ENCODE data around the gene NWD2.

The NWD2 gene

DNA sequence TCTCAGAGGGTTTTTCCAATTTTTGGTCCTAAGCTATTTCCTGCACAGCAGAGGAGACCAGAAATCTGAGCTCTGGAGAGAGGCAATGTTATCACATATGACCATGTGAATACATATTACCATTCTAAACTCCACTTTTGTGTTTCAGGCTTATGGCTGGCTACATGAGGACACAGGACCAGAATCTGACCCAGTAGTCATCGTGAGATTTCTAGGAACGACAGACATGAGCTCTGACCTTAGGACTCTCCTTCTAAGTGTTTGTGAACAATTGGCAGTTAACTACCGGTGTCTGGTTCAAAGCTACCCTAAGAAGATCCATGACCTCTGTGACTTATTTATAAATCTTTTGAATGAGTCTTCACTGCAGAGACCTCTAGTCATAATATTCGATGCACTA is 198.6 kb downstream of the NWD2 start:
- no peak for DNase-seq

DNA sequence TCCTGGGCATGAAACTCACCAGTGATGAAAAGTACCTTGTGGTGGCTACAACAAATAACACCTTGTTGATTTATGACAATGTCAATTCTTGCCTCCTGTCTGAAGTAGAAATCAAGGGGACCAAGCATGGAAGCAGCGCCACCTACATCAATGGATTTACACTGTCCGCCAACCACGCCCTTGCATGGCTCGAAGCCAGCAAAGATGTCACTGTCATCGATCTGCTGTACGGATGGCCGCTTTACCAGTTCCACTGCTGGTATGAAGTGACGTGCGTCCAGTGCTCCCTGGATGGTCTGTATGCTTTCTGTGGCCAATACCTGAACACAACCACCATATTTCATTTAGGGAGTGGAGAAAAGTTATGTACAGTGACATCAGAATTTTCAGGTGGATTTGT is 200.5 kb downstream of the NWD2 start:
- no peak for DNase-seq

DNA sequence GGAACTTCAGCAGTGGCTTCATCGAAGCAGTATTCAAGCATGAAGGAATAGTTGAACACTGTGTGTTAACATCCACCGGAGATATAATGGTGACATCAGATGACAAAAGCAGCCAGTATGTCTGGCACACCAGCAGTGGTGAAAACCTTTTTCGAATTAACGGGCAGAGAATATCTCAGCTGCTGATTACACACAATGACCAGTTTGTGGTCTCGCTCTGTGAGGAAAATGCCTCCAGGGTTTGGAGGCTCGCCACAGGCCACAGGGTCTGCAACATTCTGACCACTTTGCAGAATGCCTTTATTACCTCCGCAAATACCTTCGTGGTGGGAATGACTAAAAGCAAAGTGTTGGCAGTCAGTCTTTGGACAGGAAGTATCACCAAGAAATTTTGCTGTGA is 201.5 kb downstream of the NWD2 start:
- no peak for DNase-seq

DNA sequence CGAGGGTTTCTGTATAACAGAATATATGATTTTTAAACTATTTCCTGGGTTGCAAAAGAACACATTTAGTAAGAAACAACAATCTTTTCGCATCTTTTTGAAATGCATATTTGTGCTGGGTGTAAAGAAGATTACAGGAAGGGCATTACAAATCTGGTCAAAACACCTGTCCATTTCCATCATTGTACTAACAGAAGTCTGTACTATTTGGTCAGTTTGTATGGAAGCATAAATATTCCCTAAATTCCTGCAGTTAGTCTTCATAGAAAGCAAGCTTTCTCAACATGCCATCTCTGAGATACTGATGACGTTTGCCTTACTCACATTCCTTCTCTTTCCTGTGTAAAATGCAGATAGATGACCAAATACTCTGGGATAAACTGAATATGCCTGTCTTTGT is 203.3 kb downstream of the NWD2 start:
- DNase-seq = no peak

DNA sequence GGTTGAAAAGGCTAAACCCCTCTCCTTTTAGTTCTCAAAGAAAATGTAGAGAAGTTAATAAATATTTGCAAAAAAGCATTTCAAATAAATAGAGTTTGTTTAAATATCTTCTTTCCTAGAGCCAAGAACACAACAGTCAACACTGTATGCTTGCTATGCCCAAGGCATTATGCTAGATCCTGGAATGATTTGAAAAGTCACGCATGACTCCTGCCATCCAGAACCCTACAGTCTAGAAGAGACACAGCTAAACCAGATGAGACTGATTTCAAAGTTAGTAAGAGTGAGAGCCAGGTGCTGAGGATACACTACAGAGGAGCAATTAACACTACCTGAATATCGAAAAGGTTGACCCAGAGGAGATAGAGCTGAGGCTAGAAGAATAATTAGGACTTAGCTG is 205.8 kb downstream of the NWD2 start:
- DNase-seq = no peak

DNA sequence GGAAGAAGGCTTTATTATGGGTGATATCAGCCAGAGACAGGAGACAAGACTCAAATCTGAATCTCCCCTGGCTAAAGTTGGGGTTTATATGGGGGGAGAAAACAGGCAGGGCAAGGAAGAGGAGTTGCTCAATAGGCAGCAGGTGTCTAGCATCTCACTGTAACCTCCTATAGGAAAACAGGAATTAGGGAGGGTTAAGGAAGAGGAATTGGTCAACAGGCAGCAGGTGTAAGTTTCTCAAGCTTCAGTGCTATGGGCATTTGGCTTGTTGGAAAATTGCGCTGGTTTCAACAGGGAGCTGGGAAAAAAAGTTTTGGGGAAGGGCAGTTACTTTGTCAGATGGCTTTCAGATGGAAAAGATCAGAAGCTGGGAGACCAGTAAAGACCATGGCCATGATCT is 206.4 kb downstream of the NWD2 start:
- no peak for DNase-seq

DNA sequence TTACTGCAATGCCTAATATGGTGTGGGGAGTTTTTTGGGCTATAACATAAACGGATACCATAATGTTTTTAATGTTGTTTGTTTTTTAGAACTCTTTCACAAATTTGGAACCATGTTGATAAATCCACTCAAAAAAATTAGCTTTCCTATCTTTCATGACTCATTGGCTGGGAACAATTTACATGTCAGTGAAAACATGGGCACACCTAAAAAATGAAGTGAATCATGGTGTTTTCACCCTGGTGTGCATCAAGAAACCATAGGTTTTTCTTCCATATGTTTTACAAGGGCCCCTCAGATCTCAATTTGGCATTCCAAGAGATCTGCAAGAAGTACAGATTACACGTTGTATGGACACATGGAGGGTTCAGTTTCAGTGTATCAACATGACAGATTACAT is 207.1 kb downstream of the NWD2 start:
- no peak for DNase-seq

DNA sequence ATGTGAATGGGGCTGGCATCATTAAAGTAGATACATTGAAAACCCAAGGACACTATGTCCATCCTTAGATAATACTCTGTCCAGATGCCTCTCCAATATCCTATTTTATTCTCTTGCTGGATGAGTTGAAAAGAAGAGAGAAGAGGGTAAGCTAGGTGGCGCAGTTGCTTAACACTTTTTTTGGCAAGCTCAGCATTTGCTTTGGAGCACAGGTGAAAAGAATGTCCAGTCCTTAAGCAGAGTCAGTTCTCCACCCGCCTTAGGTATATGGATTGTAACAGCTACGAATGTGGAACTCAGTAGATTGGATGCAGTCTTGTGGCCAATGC is 208.4 kb downstream of the NWD2 start:
- DNase-seq = peak; percentile 74

DNA sequence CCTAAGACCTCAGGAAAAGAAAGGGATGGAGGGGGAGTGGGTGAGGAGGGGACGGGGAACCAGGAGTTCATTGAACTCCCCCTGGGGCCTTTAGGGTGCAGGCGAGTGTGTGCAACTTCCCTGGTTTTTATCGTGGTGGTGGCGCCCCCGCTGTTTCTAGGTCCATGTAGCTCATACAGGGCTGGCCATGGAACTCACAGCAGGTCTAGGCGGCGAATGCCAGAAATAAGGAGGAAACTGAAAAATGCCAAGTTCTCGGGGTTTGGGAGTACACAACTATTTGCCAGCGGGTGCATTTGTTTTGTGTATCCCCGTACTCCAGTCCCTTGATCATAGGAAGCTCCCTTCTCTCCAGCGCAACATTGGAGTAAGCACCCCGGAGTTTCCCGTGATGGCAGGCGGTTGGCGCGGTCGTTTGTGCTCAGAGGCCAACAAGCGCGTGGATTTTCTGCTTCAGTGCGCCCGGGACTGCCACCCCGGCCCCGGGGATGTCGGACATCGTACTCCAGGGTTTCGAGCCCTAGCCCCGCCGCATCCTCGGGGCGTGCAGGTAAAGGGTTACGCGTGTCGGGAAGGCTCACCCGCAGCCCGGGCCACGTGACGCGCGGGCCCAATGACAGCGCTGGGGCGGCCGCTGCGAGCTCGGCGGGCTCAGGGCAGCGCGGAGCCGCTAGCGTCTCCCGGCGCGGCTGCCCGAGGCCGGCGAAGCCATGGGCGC is 208.9 kb downstream of the NWD2 start:
- peak; percentile 43 for DNase-seq

DNA sequence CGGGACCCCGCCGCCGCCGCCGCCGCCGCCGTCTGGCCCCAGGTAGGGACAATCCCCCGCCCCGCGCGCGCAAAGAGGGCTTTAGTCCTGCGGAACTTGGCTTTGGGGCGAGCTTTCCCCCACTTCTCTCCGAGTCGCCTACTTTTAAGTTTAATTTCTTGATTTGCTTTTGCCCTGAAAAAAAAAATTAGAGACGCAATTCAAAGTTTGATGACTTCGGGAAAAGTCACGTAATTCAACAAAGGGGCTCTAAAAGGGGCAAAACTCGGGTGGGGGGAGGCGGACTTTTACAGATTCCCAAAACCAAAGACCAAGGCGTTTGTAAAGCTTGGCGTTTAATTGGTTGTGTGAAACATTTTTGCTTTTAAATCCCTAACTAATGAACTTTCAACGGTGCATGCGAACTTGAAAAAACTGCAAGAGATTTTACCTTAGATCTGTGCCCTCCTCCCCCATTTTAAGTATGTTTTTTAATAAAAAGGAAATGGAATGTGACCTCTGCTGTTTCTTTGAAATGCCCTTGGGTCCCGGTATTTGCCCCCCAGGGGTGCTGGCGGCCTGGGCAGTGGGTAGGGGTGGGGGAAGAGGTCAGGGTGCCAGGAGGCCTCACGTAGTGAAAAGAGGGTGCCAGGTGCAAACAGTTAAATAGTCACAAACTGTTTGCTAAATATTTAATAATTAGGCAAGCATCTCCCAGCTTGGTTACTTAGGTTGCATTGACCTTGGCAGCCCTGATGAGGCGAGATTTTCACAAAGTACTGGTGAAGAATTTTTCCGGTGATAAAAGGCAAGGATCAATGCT is 209.7 kb downstream of the NWD2 start:
- no peak for DNase-seq

DNA sequence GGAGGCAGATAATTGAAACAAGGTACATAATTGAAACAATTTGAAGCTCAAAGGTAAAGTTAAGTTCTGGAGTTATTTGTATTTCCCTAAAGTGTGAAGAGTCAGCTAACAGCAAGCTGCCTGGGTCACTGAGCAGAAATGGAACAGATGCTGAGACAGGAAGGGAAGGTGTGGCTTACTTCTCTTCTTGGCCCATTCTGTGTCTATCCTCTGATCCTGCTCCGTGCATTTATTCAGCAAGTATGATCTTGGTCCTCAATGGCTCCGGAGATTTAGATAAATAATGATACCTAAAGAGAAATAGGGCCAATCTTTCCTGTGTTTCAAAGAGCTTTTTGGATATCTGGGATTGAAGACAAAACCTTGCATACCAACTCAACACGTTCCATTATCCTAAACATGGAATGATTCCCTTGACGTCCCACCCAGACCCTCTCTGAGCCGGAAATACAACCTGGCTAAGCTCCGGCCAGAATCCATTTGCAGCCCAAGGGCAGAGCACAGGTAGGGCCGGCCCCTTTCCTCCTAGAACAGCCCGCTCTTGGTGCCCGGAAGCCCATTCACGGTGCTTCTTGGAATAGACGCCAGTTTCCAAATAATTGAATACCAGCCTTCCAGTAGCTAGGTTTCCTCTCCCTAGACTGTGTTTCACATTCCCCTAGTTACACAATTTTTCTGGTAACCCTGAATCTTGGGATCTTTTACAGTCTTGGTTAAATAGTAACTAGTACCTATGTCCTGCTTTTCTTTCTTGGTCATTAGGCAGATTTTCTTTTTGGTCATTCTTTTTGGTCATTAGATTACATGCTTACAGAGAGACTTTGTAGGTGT is 211.0 kb downstream of the NWD2 start:
- no peak for DNase-seq

DNA sequence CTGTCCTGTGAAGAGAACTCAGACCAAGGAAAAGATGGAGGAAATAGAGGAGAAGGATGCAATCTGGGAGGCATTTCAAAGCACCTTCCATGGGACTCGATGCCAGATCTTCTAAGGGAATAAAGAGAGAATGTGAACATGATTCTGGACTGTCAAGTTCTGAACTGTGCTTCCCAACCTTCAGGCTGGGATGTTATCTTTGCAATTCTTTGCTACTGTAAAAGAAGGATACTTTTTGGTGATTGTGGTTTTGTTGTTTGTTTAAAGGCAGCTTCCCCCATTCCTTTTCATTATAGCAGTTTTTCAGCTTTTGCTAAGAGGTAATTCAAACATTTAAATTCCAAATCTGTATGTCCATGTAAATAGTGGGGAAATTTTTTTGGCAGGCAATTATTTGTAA is 217.3 kb downstream of the NWD2 start:
- no peak for DNase-seq

DNA sequence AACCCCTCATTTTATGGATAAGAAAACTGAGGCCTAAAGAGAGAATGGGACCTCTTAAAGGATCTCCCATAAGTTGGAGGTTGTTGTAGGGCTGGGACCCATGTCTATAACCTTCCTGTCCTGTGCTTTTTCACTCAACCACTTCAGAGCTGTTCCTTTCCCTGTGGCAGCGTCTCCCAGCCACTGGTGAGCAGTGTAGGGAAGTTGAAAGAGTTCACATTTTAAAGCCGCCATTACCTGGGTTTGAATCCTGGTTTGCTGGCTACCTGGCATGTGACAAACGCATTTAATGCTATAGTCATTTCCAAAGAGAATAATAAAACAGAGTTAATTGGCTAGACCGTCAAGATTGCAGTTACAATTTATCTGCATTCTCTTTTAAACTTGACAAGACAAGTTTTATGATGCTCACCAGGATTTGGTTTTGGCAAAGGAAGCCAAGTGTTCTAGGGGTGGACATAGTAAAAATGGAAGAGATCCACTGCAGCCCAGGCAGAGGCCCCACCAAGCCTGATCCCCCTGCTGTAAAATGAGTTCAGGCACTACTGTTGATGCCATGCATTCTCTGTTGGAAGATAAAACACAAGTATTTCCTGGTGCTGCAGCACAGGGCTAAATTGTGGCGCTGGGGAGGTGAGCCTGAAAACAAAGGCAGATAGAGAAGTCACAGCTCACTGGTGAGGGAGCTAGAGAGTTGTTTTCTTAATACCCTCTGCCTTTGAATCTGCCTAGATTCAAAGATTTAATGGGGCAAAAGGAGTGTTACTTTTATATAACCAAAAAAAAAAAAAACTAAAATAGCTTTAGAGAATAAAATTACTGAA is 218.7 kb downstream of the NWD2 start:
- no peak for DNase-seq

DNA sequence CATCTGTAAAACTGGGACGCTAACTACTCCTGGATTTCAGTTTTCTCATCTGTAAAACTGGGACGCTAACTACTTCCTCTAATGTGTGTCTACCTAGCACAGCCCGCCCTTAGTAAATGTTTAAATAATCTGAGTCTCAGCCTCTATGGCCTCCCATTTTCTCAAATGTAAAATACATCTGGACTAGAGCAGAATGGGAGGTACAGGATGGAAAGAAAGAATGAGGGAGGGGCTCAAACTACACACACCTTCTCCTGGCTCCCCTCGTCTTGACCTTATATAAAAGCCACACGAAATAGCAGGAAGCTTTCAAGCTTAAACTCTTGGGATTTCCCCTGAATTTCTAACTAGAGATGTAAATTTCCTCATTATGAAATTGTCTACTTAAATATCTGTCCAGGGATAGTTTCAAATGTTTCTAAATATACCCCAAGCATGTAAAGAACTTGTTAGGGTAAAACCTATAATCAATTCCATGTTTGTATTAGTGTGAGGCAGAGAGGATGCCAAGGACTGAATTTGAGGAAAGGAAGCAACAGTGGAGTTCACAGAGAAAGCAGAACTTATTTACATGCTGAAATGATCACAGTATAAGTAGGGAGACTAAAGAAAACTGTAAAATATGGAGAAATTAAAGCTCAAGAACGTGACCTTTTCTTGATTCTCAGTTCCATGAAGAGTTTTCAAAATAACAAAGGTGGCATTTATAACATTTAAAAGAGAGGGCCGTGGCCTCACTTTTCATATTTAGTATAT is 220.0 kb downstream of the NWD2 start:
- no peak for DNase-seq

DNA sequence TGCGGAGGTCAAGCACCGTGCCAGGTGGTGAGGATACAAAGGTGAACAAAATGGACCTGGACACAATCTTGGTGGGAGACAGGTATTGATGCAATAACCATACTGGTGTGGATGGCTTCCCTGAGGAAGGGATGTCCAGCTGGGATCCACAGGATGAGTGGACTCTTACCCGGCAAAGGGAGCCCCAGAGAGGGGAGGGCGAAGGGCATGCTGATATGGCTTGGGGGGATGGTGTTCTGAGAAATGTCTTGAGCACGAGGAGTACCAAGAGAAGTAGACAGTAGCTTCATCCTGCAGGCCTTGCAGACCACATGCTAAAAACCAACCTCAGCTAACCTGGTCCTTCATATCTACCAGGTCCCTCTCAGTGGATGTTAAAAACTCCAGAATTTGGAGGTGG is 220.8 kb downstream of the NWD2 start:
- no peak for DNase-seq

DNA sequence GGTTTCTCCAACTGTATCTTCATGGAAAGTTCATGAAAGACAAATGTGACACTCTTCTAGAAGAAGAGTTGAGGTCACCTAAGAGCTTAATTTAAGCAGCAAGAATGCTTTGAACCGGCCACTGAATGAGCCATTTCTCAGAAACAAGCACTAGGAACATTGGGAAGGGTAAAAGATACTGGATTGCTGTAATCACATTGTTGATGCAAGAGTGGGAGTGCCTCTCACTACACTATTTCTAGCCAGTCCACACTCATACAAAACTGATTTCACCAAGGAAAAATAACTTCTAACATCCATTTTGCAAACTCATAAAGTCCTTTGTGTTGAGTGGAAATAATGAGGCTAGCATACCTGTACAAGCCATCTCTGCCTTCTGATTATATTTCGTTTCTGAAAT is 221.3 kb downstream of the NWD2 start:
- DNase-seq = no peak

DNA sequence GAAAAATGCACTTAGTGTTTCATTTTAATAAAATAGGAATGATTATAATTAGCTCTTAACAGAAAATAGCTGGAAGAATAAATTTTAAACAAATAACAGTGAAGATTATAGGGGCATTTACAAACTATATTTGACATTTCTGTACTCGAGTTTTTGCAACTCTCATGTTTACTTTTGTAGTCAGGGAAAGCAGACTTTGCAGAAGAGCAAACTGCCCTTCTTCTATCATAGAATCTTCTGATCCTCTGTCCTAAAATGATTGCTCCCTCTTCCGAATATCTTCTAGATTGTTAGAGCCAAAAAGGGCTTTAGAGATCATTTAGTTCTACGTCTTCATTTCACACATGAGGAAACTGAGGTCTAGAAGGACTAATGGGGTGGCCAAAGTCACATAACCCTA is 222.7 kb downstream of the NWD2 start:
- no peak for DNase-seq

DNA sequence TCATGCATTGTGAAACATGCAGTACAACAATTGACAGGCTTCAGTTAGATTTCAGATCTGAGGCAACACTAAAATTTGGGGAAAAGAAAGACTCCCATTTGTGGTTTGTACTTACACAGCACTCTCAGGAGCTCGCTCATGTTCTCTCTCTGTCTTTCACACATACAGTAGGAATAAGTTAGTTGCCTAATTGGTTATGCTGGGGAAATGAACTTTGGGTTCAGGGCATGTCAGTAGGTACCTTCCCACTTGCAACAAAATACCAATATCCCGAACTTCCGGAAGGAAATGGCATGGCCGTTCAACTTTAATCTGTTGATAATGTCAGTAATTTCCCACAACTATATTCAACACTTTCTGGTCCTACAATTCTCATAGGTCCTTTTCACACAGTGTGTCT is 223.3 kb downstream of the NWD2 start:
- no peak for DNase-seq

DNA sequence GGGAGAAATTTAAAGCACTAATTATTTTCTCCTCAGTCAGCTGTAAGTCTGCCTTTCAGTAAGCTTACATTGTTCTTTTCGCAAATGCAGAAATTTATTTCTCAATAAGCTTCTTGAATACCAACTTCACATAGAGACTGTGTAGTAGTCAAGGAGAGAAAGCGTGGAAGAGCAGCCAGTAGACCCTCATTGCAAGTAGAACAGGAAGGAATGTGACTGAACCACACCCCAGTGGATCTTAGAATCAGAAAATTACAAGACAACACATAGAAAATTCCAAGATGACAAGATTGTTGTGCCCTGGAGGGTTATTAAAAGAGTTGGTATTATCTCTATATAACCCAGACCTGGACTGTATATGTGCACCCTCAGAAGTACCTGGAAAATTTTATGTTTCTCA is 224.7 kb downstream of the NWD2 start:
- no peak for DNase-seq

DNA sequence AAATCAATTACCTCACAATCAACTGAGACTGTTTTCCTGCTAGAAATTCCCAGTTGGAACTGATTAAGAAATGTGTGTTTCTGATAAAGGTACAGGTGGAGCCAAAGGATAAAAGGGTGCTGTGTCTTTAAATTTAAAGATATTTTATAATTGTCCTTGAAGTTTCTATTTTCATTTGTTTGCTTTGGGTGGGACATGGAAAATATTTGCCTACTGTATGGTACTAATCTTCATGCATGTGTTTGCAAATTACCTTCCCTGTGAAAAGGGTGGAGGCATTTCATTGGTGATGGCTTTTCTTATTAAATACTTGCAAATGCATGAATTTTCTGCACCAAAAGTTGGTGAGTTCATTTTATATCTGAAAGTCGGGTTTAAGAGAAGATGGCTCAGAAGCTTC is 225.7 kb downstream of the NWD2 start:
- no peak for DNase-seq

DNA sequence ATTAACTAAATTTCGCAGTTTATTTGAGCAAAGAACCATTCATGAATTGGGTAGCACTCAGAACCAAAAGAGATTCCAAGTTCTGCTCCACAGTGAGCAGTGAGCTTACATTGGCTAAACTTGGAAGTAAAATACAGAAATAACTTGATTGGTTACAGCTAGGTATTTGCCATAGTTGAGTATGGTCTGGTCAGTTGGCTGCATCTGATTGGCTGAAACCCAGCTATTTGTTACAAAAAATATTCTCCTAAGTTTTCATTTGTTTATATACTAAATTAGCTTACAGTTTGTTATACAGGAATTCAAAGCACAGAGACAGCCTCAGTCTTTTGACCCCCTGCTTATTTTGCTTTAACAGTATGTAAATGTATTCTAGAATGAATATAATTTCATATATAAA is 226.6 kb downstream of the NWD2 start:
- DNase-seq = no peak

DNA sequence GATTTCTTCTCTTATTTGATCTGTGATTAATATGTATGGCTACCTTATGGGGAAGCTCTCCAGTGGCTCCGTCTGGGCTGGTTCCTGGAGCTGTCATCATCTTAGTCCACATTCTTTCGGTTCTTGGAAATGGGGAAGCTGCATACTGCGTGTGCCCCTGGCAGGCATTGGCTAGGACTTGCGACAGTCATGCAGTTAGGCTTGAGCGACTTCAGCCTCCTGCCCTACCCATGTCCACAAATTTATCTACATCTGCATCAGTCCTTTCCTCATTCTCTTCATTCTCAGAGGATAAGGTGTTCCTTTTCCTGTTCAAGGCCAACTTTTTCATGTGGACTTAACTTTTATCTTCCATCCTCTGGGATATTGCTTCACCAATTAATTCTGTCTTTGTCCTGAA is 227.4 kb downstream of the NWD2 start:
- DNase-seq = no peak
